ENCODE results near the gene SEM1. TPM values are rescaled to one million over a fixed set of nuclear protein-coding genes. Genes with fewer than 3 reads are reported as not detected.

Gene SEM1
- polyA plus RNA-seq, 1 experiment: 15.7 TPM

DNA sequence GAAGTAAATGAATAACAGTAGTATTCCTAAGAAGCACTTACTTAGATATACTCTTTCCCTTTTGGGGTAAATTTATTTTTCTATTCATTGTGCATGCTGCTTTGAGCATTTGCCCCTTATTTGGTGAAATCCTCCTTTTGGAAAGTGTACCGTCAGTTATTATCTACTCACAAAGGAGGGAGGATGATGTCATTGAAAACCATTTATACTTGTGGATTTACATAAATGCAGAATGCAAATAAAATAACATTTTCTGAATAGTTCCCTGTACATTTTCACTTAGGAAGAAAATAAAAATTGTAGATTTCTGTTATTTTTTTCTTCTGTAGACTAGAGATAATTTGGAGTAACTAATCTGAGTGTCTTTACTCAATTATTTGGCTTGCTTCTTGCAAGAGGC, 29.5 kb upstream of the SEM1 start:
- H3K27me3 ChIP-seq (ENCODE audit: control insufficient read depth, insufficient read depth, low read length): no peaks in the 10 kb centered on the region
- POLR2A ChIA-PET: no interaction called here
- no peak overlapping the region for H3K4me3 ChIP-seq (ENCODE audit: low read depth, low read length)
- H3K36me3 ChIP-seq (ENCODE audit: control insufficient read depth, insufficient read depth, low read length): no peaks in the 10 kb centered on the region
- CTCF ChIA-PET: no interaction called here
- TF ChIP-seq, protein P1, sequence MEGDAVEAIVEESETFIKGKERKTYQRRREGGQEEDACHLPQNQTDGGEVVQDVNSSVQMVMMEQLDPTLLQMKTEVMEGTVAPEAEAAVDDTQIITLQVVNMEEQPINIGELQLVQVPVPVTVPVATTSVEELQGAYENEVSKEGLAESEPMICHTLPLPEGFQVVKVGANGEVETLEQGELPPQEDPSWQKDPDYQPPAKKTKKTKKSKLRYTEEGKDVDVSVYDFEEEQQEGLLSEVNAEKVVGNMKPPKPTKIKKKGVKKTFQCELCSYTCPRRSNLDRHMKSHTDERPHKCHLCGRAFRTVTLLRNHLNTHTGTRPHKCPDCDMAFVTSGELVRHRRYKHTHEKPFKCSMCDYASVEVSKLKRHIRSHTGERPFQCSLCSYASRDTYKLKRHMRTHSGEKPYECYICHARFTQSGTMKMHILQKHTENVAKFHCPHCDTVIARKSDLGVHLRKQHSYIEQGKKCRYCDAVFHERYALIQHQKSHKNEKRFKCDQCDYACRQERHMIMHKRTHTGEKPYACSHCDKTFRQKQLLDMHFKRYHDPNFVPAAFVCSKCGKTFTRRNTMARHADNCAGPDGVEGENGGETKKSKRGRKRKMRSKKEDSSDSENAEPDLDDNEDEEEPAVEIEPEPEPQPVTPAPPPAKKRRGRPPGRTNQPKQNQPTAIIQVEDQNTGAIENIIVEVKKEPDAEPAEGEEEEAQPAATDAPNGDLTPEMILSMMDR (IDR thresholded peaks at IDR 0.05; ENCODE audit: insufficient read depth, low read depth, low read length): no peak
- DNase-seq (ENCODE audit: low read depth): no peak

DNA sequence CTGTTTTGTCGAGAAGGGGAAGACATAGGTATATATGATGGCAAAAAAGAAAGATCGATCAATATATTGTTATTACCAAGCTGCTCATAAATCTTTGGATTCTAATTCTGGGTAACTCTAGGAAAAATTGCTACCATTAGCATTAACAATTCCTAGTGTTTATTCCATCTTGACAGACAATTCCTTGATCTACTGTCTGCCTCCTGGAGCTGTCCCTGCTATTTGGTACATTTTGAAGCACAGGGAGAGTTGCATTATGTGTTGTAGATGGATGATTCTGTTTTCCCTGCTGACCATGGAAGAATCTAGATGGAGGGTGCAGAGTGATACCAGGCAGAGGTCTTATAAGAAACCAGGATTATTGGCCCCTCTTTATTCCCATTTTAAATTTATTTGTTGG, 29.1 kb upstream of the SEM1 start:
- CTCF ChIA-PET: no interaction called here
- POLR2A ChIA-PET: no interaction called here
- DNase-seq (ENCODE audit: low read depth): no peak
- no peaks in the 10 kb centered on the region for H3K36me3 ChIP-seq (ENCODE audit: control insufficient read depth, insufficient read depth, low read length)
- TF ChIP-seq, protein P1 (IDR thresholded peaks at IDR 0.05; ENCODE audit: insufficient read depth, low read depth, low read length): no peak
- H3K27me3 ChIP-seq (ENCODE audit: control insufficient read depth, insufficient read depth, low read length): no peaks in the 10 kb centered on the region
- H3K4me3 ChIP-seq (ENCODE audit: low read depth, low read length): no peak overlapping the region

DNA sequence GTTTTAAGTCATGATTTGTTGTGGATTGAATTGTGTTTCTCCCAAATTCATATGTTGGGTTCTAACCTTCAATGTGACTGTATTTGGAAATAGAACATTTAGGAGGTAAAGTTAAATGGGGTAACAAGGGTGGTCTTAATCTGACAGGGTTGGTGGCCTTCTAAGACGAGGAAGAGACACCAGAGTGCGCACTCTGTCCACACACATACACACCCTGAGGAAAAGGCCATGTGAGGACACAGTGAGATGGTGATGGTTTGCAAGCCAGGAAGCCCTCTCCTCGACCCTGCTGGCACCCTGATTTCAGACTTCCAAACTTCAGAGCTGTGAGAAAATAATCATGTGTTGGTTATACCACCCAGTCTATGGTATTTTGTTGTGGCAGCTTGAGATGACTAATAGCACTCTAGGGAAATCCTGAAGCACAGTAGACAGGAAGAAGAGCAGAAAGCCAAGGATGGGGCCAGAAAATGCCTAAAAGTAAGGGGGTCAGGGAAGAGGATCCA, 28.0 kb upstream of the SEM1 start:
- CTCF ChIA-PET: no interaction called here
- POLR2A ChIA-PET: no interaction called here
- Histone ChIP-seq H3K4me3 (ENCODE audit: low read depth, low read length) (no peak overlapping the region), H3K36me3 (ENCODE audit: control insufficient read depth, insufficient read depth, low read length) (no peaks in the 10 kb centered on the region), H3K27me3 (ENCODE audit: control insufficient read depth, insufficient read depth, low read length) (no peaks in the 10 kb centered on the region)
- DNase-seq (ENCODE audit: low read depth): no peak
- TF ChIP-seq, protein P1 (IDR thresholded peaks at IDR 0.05; ENCODE audit: insufficient read depth, low read depth, low read length): no peak

DNA sequence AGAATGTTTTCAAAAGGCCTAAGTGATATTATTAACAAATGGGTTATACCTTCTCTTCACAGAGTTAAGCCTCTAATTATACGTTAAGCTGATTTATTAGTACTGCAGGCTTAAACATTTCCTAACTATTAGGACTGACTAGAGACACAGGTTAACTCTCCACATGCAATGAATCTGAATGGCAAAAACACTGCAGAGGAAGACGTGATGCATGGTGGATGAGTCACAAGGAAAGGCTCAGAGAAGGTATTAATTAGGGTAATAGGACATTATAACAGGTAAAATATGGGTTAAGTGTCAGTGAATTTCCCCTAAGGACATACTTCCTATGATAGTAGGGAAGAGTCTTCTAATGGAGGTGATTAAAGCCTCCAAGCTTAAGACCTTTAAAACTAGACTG, 24.7 kb upstream of the SEM1 start:
- H3K36me3 ChIP-seq (ENCODE audit: control insufficient read depth, insufficient read depth, low read length): no peaks in the 10 kb centered on the region
- ChIA-PET POLR2A (no interaction called here), CTCF (no interaction called here)
- DNase-seq (ENCODE audit: low read depth): no peak
- H3K27me3 ChIP-seq (ENCODE audit: control insufficient read depth, insufficient read depth, low read length): no peaks in the 10 kb centered on the region
- TF ChIP-seq, protein P1 (IDR thresholded peaks at IDR 0.05; ENCODE audit: insufficient read depth, low read depth, low read length): no peak
- no peak overlapping the region for H3K4me3 ChIP-seq (ENCODE audit: low read depth, low read length)

DNA sequence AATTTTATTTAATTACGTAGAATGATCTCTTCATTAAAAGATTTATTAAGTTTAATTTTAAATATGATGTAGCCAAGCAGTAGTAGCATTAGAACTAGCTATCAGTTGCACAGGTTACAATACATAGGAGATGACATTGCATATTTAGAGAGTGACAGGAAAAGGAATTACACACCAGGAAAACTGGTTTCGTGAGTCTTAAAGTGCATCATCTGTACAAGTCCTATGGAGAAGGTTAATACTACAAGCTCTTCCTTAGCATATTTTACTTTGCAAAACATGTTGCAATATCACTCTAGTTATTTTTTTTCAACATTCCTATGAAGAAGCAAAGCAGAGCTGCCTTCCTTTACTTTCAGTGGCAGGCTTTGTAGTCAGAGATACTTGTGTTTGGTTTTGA, 20.2 kb upstream of the SEM1 start:
- ChIA-PET POLR2A (no interaction called here), CTCF (no interaction called here)
- H3K4me3 ChIP-seq (ENCODE audit: low read depth, low read length): no peak overlapping the region
- no peak for DNase-seq (ENCODE audit: low read depth)
- TF ChIP-seq, protein P1 (IDR thresholded peaks at IDR 0.05; ENCODE audit: insufficient read depth, low read depth, low read length): no peak
- no peaks in the 10 kb centered on the region for H3K36me3 ChIP-seq (ENCODE audit: control insufficient read depth, insufficient read depth, low read length)
- H3K27me3 ChIP-seq (ENCODE audit: control insufficient read depth, insufficient read depth, low read length): no peaks in the 10 kb centered on the region
